ENCODE results near the gene USP19.

- no peak for TF ChIP-seq CTCF (IDR thresholded peaks at IDR 0.05)
- no peak for TF ChIP-seq POLR2A (IDR thresholded peaks at IDR 0.05)
Observed at GRCh38 chr3:49131040-49131439, 10.4 kb upstream of the USP19 start.
